DOHH2 (cell line): Measurements from ENCODE around the gene TACC2.

Source experiments
- CTCF ChIP-seq: fragments of 200-600 bp; sonication (generic); IDR thresholded peaks from one replicate; pipeline ENCODE4 v1.5.1; 2014; ENCODE audit warnings: antibody characterized with exemption, mild to moderate bottlenecking, low read depth, low read length; ENCODE audit not compliant: poor library complexity, severe bottlenecking
- EZH2phosphoT487 ChIP-seq: fragments of 200-600 bp; sonication (generic); IDR thresholded peaks from 2 replicates; pipeline ENCODE4 v1.6.1; 2017; ENCODE audit warnings: borderline replicate concordance, mild to moderate bottlenecking, antibody characterized with exemption, low read length, moderate library complexity, mixed read lengths

GRCh38 chr10:122182308-122182707 is 193.3 kb downstream of the TACC2 start:
- TF ChIP-seq CTCF (no peak), EZH2phosphoT487 (no peak)
